Measurements from ENCODE around the gene EMILIN2. TPM values are rescaled to one million over a fixed set of nuclear protein-coding genes. Genes with fewer than 3 reads are reported as not detected.
A peak's percentile ranks its signal among the peaks of the same experiment; 100 is the strongest.

EMILIN2 gene
- total RNA-seq, 3 donors from 2014 or later, result 13.3 to 19.6 (median 18.3) TPM

DNA sequence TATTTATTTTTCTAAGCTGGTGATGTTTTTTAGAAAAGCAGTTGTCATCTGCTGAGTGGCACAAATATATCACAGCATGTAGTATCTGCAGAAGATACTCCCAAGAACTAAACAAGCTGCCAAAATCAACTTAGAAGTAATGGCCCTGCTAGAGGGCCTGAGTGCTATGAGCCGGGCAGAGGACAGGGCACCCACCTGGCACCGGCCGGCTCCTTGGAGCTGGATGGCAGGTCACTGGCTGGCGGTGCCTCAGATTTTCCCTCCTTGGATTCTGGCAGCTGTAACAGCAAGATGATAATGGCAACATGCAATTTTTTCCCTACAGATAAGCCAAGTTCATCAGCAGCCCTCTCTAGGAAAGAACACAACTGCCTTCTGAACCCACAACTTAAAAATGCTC is 79.7 kb downstream of the EMILIN2 start:
- TF ChIP-seq, protein P1, sequence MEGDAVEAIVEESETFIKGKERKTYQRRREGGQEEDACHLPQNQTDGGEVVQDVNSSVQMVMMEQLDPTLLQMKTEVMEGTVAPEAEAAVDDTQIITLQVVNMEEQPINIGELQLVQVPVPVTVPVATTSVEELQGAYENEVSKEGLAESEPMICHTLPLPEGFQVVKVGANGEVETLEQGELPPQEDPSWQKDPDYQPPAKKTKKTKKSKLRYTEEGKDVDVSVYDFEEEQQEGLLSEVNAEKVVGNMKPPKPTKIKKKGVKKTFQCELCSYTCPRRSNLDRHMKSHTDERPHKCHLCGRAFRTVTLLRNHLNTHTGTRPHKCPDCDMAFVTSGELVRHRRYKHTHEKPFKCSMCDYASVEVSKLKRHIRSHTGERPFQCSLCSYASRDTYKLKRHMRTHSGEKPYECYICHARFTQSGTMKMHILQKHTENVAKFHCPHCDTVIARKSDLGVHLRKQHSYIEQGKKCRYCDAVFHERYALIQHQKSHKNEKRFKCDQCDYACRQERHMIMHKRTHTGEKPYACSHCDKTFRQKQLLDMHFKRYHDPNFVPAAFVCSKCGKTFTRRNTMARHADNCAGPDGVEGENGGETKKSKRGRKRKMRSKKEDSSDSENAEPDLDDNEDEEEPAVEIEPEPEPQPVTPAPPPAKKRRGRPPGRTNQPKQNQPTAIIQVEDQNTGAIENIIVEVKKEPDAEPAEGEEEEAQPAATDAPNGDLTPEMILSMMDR (IDR thresholded peaks at IDR 0.05), result no peak
- ATAC-seq, result no peak
- DNase-seq, result no peak
- Histone ChIP-seq H3K9me3 (no peaks in the 10 kb centered on the region), H3K4me3 (no peak overlapping the region), H3K36me3 (ENCODE audit: low read depth) (no peaks in the 10 kb centered on the region), H3K4me1 (ENCODE audit: low read depth) (no peaks in the 10 kb centered on the region)
- intact Hi-C loops (cut with DNase I, micrococcal nuclease), result loop anchor here in 1 of 2 donors (10.0 kb wide), 1 partner anchor 138 kb away; no protein-coding TSS in a partner anchor

DNA sequence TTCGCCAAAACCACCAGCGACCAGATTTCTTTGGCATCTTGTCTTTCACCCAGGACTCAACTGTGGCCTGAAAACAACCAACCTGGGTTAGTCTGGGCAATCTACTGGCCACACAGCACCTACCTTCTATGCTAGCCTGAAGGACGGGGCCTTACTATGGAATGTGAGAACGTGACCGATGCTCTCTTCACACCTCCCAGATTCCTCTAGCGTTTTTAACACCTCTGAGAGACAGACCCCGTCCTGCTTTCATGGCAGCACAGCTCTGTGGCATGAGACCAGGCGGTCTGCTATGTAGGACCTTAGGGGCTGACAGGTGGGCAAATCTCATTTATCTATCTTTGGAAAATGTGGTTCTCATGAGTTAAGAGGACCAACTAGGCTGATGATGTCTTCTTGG is 80.9 kb downstream of the EMILIN2 start:
- TF ChIP-seq, protein P1 (IDR thresholded peaks at IDR 0.05), result no peak
- DNase-seq (no peak), ATAC-seq (no peak)
- intact Hi-C loops (cut with DNase I, micrococcal nuclease), result loop anchor here in 1 of 2 donors (10.0 kb wide), 1 partner anchor 137 kb away; no protein-coding TSS in a partner anchor
- no peaks in the 10 kb centered on the region for H3K4me1 ChIP-seq (ENCODE audit: low read depth)
- no peak overlapping the region for H3K4me3 ChIP-seq
- H3K36me3 ChIP-seq (ENCODE audit: low read depth), result no peaks in the 10 kb centered on the region
- no peaks in the 10 kb centered on the region for H3K9me3 ChIP-seq

DNA sequence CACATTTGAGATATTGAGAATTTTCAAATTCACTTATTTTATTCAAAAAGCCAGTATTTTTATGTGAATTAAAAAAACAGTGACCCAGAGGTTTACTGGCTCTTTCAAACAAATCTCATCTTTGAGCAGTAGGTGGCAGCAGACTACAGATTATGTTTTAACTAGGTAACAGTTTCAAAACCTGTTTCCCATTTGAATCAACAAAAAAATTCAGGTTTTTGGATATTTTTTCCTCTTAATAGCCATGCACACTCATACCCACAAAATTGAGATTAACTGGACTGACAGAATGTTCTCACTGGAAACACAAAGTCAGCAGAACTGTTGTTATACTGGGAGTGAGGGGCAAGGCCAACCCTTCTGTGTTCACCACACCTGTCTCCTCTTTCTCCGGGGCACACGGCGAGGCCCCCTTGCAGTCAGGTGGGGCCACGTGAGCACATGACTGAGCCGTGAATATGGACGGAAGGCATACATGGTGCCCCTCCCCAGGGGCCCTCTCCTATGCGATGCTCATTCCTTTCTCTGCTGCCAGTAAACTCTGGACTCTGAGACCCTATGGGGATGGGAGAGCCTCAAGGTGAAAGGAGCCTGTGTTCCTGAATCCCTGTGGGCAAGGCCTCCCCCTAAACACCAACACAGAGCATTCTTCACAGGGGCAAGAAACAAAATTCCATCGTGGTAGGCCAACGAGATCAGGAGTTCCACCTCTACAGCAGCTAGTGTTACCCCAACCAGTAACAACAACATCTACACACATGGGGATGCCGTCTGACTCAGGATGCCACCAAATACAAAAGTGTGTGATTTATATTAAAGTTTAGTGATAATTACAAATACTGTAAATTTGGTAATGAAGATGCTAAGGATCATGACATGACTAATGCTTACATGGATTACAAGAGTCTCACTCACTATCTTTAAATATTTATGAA is 85.7 kb downstream of the EMILIN2 start:
- TF ChIP-seq, protein P1 (IDR thresholded peaks at IDR 0.05), result no peak
- DNase-seq (peak in 1 of 3 donors; percentile 85), ATAC-seq (peak; percentile 71)
- Histone ChIP-seq H3K4me3 (no peak overlapping the region), H3K9me3 (no peaks in the 10 kb centered on the region), H3K4me1 (ENCODE audit: low read depth) (no peaks in the 10 kb centered on the region), H3K36me3 (ENCODE audit: low read depth) (no peaks in the 10 kb centered on the region)
- intact Hi-C loops (cut with DNase I, micrococcal nuclease), result loop anchor here (5.0 to 10.0 kb wide), 5 partner anchors 132 to 315 kb away; partner anchors contain the start of gene MYL12A (in 2 of the 2)

DNA sequence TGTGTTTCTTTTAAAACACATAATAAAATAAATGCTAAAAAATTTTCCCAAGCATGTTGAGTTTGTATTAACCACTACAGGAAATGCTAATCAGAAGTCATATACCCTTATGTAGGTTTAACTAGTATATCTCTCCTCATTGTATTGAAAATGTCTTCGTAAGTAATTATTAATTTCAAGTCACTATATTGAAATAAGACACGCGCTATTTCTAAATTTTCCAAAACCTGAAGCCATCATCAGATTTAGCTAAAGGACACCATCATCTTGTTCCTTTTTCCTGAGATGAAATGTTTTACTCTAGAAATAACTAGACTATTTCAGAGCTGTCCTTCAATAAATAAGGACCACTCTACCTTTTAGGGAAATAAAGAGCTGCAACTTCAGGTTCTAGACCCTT is 87.2 kb downstream of the EMILIN2 start:
- intact Hi-C loops (cut with DNase I, micrococcal nuclease), result loop anchor here (5.0 to 10.0 kb wide), 5 partner anchors 131 to 313 kb away; partner anchors contain the start of gene MYL12A (in 2 of the 2)
- Histone ChIP-seq H3K4me3 (no peak overlapping the region), H3K4me1 (ENCODE audit: low read depth) (no peaks in the 10 kb centered on the region), H3K9me3 (no peaks in the 10 kb centered on the region), H3K36me3 (ENCODE audit: low read depth) (no peaks in the 10 kb centered on the region)
- DNase-seq (no peak), ATAC-seq (no peak)
- TF ChIP-seq, protein P1 (IDR thresholded peaks at IDR 0.05), result no peak

DNA sequence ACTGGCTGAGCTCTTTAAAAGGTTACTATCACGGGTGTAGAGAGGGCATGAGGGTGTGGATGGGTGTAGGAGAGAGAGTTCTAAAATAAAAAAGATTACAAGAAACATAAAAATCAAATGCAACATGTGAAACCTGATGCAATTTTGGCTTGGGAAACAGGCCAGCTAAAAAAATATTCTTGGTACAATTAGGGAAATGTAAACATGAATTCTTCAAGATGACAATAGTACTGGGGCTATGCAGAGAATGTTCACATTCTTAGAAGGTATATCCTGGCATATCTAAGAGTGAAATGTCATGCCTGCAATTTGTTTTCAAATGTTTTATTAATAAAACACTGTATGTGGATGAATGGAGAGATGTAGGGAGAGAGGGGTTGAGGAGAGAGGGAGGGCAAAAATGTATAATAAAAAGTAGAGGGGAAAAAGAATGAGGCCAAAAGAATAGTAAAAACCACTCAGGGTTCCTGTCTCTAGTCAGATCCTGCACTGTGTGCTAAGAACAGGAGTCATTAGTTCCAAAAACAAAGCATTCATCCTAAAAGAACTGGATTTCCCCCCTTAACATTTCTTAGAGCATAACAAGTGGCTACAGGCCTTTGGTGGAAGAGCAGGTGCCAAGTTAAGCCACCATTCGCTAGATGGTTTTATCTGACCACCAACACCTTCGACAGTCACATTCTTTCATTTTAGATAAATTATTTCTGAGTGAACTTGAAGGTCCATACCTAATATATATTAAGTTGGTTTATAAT is 88.8 kb downstream of the EMILIN2 start:
- H3K4me1 ChIP-seq (ENCODE audit: low read depth), result no peaks in the 10 kb centered on the region
- no peak overlapping the region for H3K4me3 ChIP-seq
- ATAC-seq (no peak), DNase-seq (no peak)
- H3K36me3 ChIP-seq (ENCODE audit: low read depth), result no peaks in the 10 kb centered on the region
- no peaks in the 10 kb centered on the region for H3K9me3 ChIP-seq
- TF ChIP-seq, protein P1 (IDR thresholded peaks at IDR 0.05), result no peak
- intact Hi-C loops (cut with DNase I, micrococcal nuclease), result loop anchor here (10.0 kb wide), 4 partner anchors 129 to 309 kb away; partner anchors contain the start of gene MYL12A (in 1 of the 2)
